K562 (cell line): ENCODE measurements around the gene MRFAP1. TPM values are rescaled to one million over a fixed set of nuclear protein-coding genes. Genes with fewer than 3 reads are reported as not detected.

Source experiments
- CBX1 ChIP-seq: sonication (generic); IDR thresholded peaks from 2 replicates; pipeline ENCODE4 v1.6.1; 2016; ENCODE audit warnings: antibody characterized with exemption, low read depth, mild to moderate bottlenecking
- CHD2 ChIP-seq: IDR thresholded peaks from 2 replicates; pipeline ENCODE4 v1.6.1; 2011; ENCODE audit warnings: low read depth, low read length
- GATAD2A ChIP-seq: fragments of 450-650 bp; IDR thresholded peaks from 2 replicates; pipeline ENCODE4 v1.6.1; 2017
- HDAC1 ChIP-seq, 2 experiments: fragments of 450-650 bp; IDR thresholded peaks; 2 replicates each; pipeline ENCODE4 v1.6.1; 2016 to 2017; ENCODE audit warnings: inconsistent platforms in 1 of 2, mild to moderate bottlenecking in 1 of 2, moderate library complexity in 1 of 2
- HLTF ChIP-seq: fragments of 450-650 bp; IDR thresholded peaks from 2 replicates; pipeline ENCODE4 v1.6.1; 2016
- NUFIP1 ChIP-seq: fragments of 450-650 bp; IDR thresholded peaks from 2 replicates; pipeline ENCODE4 v1.6.1; 2018; ENCODE audit not compliant: partially characterized antibody
- POLR2B ChIP-seq: fragments of 450-650 bp; IDR thresholded peaks from 2 replicates; pipeline ENCODE4 v1.6.1; 2018; ENCODE audit warnings: low read depth; ENCODE audit not compliant: partially characterized antibody
- SMARCA4 ChIP-seq: fragments of 450-650 bp; IDR thresholded peaks from 2 replicates; pipeline ENCODE4 v1.6.1; 2016
- SRSF1 ChIP-seq: fragments of 200-400 bp; formaldehyde crosslinking; IDR thresholded peaks from 2 replicates; pipeline ENCODE4 v1.6.1; 2017; ENCODE audit warnings: mild to moderate bottlenecking, low read depth, low read length, moderate library complexity
- ZNF277 ChIP-seq: fragments of 250-450 bp; sonication (Bioruptor Pico); IDR thresholded peaks from 2 replicates; pipeline ENCODE4 v1.8.0; 2022; ENCODE audit warnings: inconsistent platforms, mild to moderate bottlenecking, moderate library complexity, borderline replicate concordance
- polyA plus RNA-seq, 8 experiments: library from polyadenylated mRNA; depleted of rRNA in 4 of 8; stranded (reverse) in 5 of 8; unstranded in 3 of 8; fragments of >200 nt; fragmentation: Nextera tagmentation in 2 of 8; fragmentation: Illumina TruSeq in 1 of 8; extraction: Ambion mirVana in 2 of 8; extraction: Trizol in 1 of 8; gene quantifications; 2 replicates each; pipeline versions ENCODE4 v1.2.1 to v1.2.3, GENCODE V29; 2011 to 2014; ENCODE audit warnings: inconsistent platforms in 1 of 8, missing spikeins in 1 of 8
- total RNA-seq, 7 experiments: library from RNA; depleted of rRNA in 6 of 7; stranded (reverse); fragments of >200 nt in 6 of 7; fragmentation: Illumina TruSeq in 2 of 7; extraction: Trizol in 2 of 7; gene quantifications; 2 replicates each; pipeline versions ENCODE4 v1.2.1 to v1.2.3, GENCODE V29; 2011 to 2021; ENCODE audit warnings: low replicate concordance in 1 of 7
- TF ChIP-seq, protein P1 (sequence below): fragments of 200-600 bp; sonication (generic); IDR thresholded peaks from one replicate; pipeline ENCODE4 v1.6.1; 2012; ENCODE audit warnings: mild to moderate bottlenecking, low read depth, low read length, inconsistent platforms

MRFAP1 gene
- total and polyA plus RNA-seq, 9 of the 15 experiments (the other 6 are each of a cell fraction or from before 2014, with no cell fraction given): 46.0 to 270 (median 151) TPM

GRCh38 chr4:6676722-6677558, 36.5 kb downstream of the MRFAP1 start (continued):
- TF ChIP-seq ZNF277 (CRISPR knock-in tag) (no peak), CBX1 (no peak), POLR2B (peak; percentile 55), SMARCA4 (no peak), CHD2 (0 out of 2 replicates have a peak, but pooled peaks have one; percentile 16), NUFIP1 (no peak), SRSF1 (no peak), HLTF (0 out of 2 replicates have a peak, but pooled peaks have one; percentile 42), GATAD2A (no peak), HDAC1 (IDR thresholded peaks at IDR 0.05) (0 out of 4 replicates have a peak, but pooled peaks of 1 of the 2 experiments have one; percentile 45)
- TF ChIP-seq, protein P1, sequence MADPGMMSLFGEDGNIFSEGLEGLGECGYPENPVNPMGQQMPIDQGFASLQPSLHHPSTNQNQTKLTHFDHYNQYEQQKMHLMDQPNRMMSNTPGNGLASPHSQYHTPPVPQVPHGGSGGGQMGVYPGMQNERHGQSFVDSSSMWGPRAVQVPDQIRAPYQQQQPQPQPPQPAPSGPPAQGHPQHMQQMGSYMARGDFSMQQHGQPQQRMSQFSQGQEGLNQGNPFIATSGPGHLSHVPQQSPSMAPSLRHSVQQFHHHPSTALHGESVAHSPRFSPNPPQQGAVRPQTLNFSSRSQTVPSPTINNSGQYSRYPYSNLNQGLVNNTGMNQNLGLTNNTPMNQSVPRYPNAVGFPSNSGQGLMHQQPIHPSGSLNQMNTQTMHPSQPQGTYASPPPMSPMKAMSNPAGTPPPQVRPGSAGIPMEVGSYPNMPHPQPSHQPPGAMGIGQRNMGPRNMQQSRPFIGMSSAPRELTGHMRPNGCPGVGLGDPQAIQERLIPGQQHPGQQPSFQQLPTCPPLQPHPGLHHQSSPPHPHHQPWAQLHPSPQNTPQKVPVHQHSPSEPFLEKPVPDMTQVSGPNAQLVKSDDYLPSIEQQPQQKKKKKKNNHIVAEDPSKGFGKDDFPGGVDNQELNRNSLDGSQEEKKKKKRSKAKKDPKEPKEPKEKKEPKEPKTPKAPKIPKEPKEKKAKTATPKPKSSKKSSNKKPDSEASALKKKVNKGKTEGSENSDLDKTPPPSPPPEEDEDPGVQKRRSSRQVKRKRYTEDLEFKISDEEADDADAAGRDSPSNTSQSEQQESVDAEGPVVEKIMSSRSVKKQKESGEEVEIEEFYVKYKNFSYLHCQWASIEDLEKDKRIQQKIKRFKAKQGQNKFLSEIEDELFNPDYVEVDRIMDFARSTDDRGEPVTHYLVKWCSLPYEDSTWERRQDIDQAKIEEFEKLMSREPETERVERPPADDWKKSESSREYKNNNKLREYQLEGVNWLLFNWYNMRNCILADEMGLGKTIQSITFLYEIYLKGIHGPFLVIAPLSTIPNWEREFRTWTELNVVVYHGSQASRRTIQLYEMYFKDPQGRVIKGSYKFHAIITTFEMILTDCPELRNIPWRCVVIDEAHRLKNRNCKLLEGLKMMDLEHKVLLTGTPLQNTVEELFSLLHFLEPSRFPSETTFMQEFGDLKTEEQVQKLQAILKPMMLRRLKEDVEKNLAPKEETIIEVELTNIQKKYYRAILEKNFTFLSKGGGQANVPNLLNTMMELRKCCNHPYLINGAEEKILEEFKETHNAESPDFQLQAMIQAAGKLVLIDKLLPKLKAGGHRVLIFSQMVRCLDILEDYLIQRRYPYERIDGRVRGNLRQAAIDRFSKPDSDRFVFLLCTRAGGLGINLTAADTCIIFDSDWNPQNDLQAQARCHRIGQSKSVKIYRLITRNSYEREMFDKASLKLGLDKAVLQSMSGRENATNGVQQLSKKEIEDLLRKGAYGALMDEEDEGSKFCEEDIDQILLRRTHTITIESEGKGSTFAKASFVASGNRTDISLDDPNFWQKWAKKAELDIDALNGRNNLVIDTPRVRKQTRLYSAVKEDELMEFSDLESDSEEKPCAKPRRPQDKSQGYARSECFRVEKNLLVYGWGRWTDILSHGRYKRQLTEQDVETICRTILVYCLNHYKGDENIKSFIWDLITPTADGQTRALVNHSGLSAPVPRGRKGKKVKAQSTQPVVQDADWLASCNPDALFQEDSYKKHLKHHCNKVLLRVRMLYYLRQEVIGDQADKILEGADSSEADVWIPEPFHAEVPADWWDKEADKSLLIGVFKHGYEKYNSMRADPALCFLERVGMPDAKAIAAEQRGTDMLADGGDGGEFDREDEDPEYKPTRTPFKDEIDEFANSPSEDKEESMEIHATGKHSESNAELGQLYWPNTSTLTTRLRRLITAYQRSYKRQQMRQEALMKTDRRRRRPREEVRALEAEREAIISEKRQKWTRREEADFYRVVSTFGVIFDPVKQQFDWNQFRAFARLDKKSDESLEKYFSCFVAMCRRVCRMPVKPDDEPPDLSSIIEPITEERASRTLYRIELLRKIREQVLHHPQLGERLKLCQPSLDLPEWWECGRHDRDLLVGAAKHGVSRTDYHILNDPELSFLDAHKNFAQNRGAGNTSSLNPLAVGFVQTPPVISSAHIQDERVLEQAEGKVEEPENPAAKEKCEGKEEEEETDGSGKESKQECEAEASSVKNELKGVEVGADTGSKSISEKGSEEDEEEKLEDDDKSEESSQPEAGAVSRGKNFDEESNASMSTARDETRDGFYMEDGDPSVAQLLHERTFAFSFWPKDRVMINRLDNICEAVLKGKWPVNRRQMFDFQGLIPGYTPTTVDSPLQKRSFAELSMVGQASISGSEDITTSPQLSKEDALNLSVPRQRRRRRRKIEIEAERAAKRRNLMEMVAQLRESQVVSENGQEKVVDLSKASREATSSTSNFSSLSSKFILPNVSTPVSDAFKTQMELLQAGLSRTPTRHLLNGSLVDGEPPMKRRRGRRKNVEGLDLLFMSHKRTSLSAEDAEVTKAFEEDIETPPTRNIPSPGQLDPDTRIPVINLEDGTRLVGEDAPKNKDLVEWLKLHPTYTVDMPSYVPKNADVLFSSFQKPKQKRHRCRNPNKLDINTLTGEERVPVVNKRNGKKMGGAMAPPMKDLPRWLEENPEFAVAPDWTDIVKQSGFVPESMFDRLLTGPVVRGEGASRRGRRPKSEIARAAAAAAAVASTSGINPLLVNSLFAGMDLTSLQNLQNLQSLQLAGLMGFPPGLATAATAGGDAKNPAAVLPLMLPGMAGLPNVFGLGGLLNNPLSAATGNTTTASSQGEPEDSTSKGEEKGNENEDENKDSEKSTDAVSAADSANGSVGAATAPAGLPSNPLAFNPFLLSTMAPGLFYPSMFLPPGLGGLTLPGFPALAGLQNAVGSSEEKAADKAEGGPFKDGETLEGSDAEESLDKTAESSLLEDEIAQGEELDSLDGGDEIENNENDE: no peak
